ACC112 (cell line): ENCODE data around the gene CRK.

ENCODE experiments used
- H2AFZ ChIP-seq: fragments of 200-600 bp; sonication (generic); one replicate; pipeline ENCODE4 v1.6.0; 2017; ENCODE audit warnings: antibody characterized with exemption, low read length; ENCODE audit not compliant: unreplicated experiment
- H3K27ac ChIP-seq: fragments of 200-600 bp; sonication (generic); 2 replicates; pipeline ENCODE4 v1.5.1; 2014; ENCODE audit warnings: low read depth, mild to moderate bottlenecking, antibody characterized with exemption, low read length, moderate library complexity
- H3K27me3 ChIP-seq: fragments of 200-600 bp; sonication (generic); 2 replicates; pipeline ENCODE4 v1.6.1; 2014; ENCODE audit warnings: mild to moderate bottlenecking, antibody characterized with exemption, low read length, moderate library complexity, mixed read lengths; ENCODE audit not compliant: insufficient read depth
- H3K36me3 ChIP-seq: fragments of 200-600 bp; sonication (generic); 2 replicates; pipeline ENCODE4 v1.6.1; 2016; ENCODE audit warnings: mild to moderate bottlenecking, antibody characterized with exemption, low read length, moderate library complexity, mixed read lengths; ENCODE audit not compliant: insufficient read depth
- H3K4me1 ChIP-seq: fragments of 200-600 bp; sonication (generic); one replicate; pipeline ENCODE4 v1.6.1; 2016; ENCODE audit warnings: low read length, mixed read lengths; ENCODE audit not compliant: insufficient read depth, unreplicated experiment, control insufficient read depth
- H3K4me3 ChIP-seq: fragments of 200-600 bp; sonication (generic); 2 replicates; pipeline ENCODE4 v1.5.1; 2014; ENCODE audit warnings: mild to moderate bottlenecking, low read depth, low read length
- H3K79me2 ChIP-seq: fragments of 200-600 bp; sonication (generic); one replicate; pipeline ENCODE4 v1.6.0; 2016; ENCODE audit warnings: low read length; ENCODE audit not compliant: control insufficient read depth, unreplicated experiment, insufficient read depth

CRK gene

DNA sequence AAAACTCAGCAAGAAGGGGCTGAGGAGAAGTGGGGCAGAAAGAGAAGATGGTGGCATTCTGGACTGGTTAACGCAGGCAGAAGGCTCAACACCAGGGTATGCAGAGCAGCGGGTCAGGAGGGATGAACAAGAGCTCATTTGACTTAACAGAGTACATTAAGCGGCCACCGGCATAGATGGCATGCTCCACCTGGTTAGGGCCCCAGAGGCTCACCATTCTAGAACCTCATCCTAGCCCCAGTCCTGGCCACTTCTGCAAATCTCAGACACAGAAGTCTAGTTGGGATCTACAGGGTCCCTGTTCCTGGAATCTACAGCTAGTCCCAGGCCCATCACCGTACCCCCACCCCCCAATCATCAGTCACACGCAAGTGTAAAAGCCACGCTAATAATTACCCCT lies 38.2 kb upstream of the CRK start:
- Histone ChIP-seq H3K4me3 (no peak overlapping the region), H2AFZ (no peak overlapping the region), H3K79me2 (peaks cover 12% of the 10 kb centered on the region), H3K27ac (no peak overlapping the region), H3K4me1 (peaks cover 16% of the 10 kb centered on the region), H3K27me3 (no peaks in the 10 kb centered on the region), H3K36me3 (no peaks in the 10 kb centered on the region)

- H3K79me2 ChIP-seq = peaks cover 16% of the 10 kb centered on the region
- H3K27me3 ChIP-seq = no peaks in the 10 kb centered on the region
- peaks cover 24% of the 10 kb centered on the region for H3K4me1 ChIP-seq
- H3K36me3 ChIP-seq = no peaks in the 10 kb centered on the region
- H3K27ac ChIP-seq = no peak overlapping the region
- H3K4me3 ChIP-seq = no peak overlapping the region
- no peak overlapping the region for H2AFZ ChIP-seq
Observed at GRCh38 chr17:1493291-1493980, 37.4 kb upstream of the CRK start.

DNA sequence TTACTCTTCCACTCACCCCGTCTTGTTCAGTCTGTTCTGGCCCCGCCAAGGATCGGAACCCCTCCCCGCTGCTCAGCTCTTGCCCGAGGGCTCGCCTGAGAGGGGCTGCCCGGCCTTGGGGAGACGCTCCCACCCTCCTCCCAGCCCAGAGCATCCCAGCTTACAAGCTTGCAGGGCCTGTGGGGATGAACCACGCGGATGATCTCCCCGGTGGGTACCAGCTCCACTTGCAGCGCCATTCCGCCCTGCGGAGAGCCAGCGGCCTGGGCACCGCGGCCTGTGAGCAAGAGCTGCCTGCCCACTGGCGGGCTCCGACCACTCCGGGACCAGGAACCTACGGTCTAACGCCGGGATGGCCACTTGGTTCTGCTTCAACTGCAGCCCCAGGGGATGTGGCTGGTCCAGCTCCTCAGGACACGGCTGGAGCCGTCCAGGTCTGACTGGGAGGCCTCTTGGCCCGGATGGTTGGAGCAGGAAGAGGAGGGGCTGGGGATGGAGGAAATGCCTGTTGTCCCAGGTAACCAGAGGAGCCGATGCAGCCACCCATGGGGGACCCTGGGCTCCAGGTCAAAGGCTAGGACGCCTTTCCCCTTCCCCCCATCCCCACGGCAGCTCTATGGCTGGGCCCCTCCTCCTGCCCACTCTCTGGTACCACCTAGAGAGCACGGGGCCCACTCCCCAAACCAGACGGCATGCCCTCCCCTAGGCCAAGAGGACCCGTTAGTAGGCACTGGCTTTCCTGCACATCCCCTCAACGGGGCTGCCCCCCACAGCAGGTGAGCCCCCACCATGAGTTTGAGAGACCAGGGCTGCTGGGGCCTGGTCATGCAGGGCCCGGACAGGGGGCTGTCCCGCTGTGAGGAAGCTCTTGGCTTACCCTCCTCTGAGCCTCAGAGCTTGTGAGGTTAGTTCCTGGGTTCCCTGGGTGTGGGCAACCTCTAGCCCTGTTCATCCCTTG lies 36.5 kb upstream of the CRK start, which contains the start of gene MYO1C:
Gene MYO1C (minus strand): TSS at position 438 of the 958 bp plus-strand sequence. CDS start 199 bp downstream, at position 239.
- peaks cover 25% of the 10 kb centered on the region for H3K4me1 ChIP-seq
- peak within 1 kb of the TSS; percentile 83 for H2AFZ ChIP-seq
- H3K27me3 ChIP-seq = no peaks in the 10 kb centered on the region
- peaks cover 16% of the 10 kb centered on the region for H3K79me2 ChIP-seq
- H3K27ac ChIP-seq = peak within 1 kb of the TSS; percentile 21; the same call in 1 of the 2 replicates
- no peaks in the 10 kb centered on the region for H3K36me3 ChIP-seq
- peak within 1 kb of the TSS; percentile 84 for H3K4me3 ChIP-seq

GRCh38 chr17:1491443-1492248 lies 35.6 kb upstream of the CRK start:
- H3K27ac ChIP-seq = peak overlapping the region; percentile 21; the same call in 1 of the 2 replicates
- H3K4me3 ChIP-seq = peak overlapping the region; percentile 92
- H3K27me3 ChIP-seq = no peaks in the 10 kb centered on the region
- peaks cover 25% of the 10 kb centered on the region for H3K4me1 ChIP-seq
- H3K79me2 ChIP-seq = peaks cover 16% of the 10 kb centered on the region
- peak overlapping the region; percentile 83 for H2AFZ ChIP-seq
- no peaks in the 10 kb centered on the region for H3K36me3 ChIP-seq

- Histone ChIP-seq H2AFZ (peak overlapping the region; percentile 61), H3K4me3 (peak overlapping the region; percentile 92), H3K79me2 (peaks cover 16% of the 10 kb centered on the region), H3K27me3 (no peaks in the 10 kb centered on the region), H3K36me3 (no peaks in the 10 kb centered on the region), H3K4me1 (peaks cover 25% of the 10 kb centered on the region), H3K27ac (peak overlapping the region; percentile 5; the same call in 1 of the 2 replicates)
Observed at GRCh38 chr17:1490643-1491442, 34.8 kb upstream of the CRK start.

DNA sequence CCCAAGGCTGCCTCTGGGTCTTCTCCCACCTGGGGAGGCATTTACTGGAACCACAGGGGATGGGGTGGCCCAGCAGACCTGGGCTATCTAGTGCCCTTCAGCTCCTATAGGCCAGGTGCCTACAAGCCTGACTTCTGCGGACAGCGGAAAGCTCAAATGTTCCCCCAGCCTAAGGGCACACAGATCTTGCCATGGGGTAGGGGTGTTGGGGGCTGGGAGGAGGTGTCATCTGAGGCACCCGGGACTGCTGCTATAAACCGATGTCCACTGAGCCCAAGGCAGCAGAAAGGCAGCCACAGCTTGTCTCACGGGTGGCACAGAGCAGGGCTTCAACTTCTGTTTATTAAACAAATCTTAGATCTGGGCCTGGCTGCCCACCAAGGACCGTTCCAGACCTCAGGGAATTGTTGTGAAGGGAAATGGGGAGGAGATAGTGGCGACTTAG lies 32.8 kb upstream of the CRK start:
- H3K4me3 ChIP-seq = peak overlapping the region; percentile 69
- H3K27me3 ChIP-seq = no peaks in the 10 kb centered on the region
- H3K27ac ChIP-seq = peak overlapping the region; percentile 69
- H3K79me2 ChIP-seq = peaks cover 31% of the 10 kb centered on the region
- no peak overlapping the region for H2AFZ ChIP-seq
- H3K36me3 ChIP-seq = no peaks in the 10 kb centered on the region
- H3K4me1 ChIP-seq = peaks cover 22% of the 10 kb centered on the region

DNA sequence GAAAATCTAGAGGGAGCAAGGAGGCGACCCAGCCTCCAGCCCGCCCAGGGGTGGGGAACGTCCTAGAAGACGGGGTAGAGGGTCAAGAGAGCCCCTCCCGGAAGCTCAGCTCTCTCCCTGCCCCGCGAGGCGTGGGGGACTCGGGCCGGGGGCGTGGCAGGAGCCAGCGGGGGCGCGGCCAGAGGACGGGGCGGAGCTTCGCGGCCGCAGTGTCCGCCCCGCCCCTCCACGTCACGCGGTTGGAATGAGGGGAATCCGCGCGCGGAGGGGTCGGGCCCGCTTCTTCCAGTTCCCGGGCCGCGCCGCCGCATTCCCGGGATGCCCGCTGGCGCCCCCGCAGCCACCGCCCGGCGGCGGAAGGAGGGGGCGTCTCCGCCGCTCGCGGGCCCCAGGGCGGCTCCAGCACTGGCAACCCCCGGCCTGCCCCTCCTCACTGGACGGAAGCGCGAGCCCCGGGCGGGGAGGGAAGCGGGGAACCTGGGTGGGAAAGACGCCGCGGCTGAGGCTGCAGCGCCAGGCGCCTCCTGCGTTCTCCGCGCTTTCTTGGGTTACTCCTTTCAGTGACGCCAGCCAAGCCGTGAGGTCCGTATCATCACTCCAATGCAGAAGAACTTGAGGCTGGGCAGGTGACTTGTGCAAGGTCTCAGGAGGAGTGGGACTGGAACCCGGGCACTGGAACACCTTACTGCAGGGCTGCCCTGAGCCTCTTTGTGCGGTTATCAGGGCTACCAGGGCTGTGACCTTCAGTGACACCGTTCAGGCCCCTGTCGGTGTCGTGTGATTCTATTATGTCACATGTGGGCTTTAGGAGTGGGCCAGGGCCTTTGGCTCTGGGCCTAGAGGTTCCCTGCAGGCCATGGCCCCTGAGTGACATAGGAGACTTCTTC lies 32.1 kb upstream of the CRK start:
- H2AFZ ChIP-seq = peak overlapping the region; percentile 44
- H3K4me1 ChIP-seq = peaks cover 22% of the 10 kb centered on the region
- peak overlapping the region; percentile 69 for H3K27ac ChIP-seq
- H3K4me3 ChIP-seq = peak overlapping the region; percentile 69
- H3K79me2 ChIP-seq = peaks cover 31% of the 10 kb centered on the region
- H3K27me3 ChIP-seq = no peaks in the 10 kb centered on the region
- no peaks in the 10 kb centered on the region for H3K36me3 ChIP-seq

DNA sequence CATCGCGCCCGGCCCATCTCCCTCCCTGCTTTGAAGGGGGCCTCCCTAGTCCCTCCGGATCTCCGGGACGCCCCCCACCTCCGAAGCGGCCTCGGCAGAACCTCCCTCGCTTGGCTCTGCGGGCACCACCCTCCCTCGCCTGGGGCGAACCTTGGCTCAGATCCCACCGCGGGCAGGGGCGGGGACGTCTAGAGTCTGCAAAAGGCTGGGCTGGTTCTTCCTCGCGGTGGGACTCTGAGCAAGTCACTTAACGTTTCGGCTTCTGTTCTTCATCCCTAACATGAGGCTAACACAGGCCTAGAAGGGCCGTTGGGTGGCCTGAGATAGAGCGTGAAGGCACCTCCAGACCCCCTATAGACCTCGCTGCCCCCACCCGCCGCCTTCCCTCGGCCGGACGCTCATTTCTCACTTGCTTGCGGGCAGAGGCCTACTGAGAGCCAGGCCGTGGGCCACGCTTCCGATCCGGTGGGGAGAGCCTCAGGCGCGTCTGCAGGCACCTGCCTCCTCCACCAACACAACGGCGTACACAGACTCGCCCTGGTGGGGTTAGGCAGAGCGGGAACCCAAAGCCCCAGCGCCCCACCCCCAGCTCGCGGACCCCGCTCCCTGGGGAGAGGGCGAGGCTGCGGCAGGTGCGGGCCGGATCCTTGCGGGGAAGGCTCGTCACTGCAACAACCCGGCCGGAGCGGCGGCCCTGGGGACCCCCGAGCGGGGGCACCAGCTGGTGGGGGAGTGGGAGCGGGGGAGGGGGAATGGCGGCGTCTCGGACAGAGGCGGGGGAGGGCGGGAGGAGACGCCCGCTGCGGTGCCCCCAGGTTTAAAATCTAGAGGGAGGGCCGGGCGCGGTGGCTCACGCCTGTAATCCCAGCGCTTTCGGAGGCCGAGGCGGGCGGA lies 31.0 kb upstream of the CRK start:
- peak overlapping the region; percentile 98 for H3K4me3 ChIP-seq
- H3K36me3 ChIP-seq = no peaks in the 10 kb centered on the region
- no peaks in the 10 kb centered on the region for H3K27me3 ChIP-seq
- H3K79me2 ChIP-seq = peaks cover 31% of the 10 kb centered on the region
- peaks cover 18% of the 10 kb centered on the region for H3K4me1 ChIP-seq
- H3K27ac ChIP-seq = peak overlapping the region; percentile 80
- H2AFZ ChIP-seq = no peak overlapping the region
